ENCODE data around the gene C1QTNF8. TPM values are rescaled to one million over a fixed set of nuclear protein-coding genes. Genes with fewer than 3 reads are reported as not detected.

Gene C1QTNF8
- total RNA-seq, 1 experiment from 2014 or later: not detected

DNA sequence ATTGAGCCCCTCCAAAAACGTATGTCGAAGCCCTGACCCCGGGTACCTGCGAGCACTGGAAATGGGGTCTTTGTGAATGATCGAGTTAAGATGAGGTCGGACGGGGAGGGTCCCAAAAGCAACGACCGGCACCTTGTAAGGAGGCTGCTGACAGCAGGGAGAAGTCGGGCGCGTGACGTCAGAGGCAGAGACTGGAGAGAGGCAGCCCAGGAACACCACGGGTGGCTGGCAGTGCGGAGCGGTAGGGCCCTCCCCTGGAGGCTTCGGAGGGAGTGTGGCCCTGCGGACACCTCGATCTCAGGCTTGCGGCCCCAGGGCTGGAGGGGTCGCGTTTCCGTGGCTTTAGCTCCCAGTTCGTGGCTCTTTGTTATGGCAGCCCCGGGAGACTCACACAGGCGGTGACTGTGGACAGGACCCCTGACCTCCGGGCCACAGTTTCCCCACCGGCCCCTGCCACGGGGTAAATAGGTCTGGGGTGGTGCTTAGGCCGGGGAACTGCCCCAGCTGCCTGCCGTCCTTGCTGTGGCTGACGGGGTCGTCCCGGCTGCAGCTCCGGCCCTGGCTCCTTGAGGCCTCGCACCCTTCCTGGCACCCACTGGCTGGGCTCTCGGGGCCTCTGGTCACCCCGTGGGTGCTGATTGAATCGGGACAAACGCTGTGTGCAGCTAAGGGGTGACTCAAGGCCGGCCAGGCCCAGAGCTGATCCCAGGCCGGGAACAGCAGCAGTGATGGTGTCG is 34.1 kb downstream of the C1QTNF8 start:
- Histone ChIP-seq H3K9me3 (ENCODE audit: low read length) (0 out of 2 replicates have a peak, but pooled peaks cover 3% of the 10 kb centered on the region), H3K4me2 (ENCODE audit: low read depth, low read length, poor library complexity, severe bottlenecking) (no peak overlapping the region), H3K79me2 (ENCODE audit: low read length) (no peaks in the 10 kb centered on the region), H3K4me3 (ENCODE audit: low read length) (no peak overlapping the region), H3K27me3 (ENCODE audit: low read length) (no peaks in the 10 kb centered on the region), H3K9me2 (replicated peaks; ENCODE audit: insufficient read depth, low read length) (no peaks in the 10 kb centered on the region), H3K36me3 (ENCODE audit: insufficient read depth, low read length) (no peaks in the 10 kb centered on the region), H3K27ac (ENCODE audit: low read length) (no peak overlapping the region), H4K20me1 (ENCODE audit: insufficient read depth, low read depth, low read length) (no peaks in the 10 kb centered on the region), H3K9ac (ENCODE audit: low read length) (no peak overlapping the region), H3K4me1 (ENCODE audit: low read length) (no peaks in the 10 kb centered on the region), H2AFZ (ENCODE audit: low read length) (no peak overlapping the region)
- DNase-seq: no peak

DNA sequence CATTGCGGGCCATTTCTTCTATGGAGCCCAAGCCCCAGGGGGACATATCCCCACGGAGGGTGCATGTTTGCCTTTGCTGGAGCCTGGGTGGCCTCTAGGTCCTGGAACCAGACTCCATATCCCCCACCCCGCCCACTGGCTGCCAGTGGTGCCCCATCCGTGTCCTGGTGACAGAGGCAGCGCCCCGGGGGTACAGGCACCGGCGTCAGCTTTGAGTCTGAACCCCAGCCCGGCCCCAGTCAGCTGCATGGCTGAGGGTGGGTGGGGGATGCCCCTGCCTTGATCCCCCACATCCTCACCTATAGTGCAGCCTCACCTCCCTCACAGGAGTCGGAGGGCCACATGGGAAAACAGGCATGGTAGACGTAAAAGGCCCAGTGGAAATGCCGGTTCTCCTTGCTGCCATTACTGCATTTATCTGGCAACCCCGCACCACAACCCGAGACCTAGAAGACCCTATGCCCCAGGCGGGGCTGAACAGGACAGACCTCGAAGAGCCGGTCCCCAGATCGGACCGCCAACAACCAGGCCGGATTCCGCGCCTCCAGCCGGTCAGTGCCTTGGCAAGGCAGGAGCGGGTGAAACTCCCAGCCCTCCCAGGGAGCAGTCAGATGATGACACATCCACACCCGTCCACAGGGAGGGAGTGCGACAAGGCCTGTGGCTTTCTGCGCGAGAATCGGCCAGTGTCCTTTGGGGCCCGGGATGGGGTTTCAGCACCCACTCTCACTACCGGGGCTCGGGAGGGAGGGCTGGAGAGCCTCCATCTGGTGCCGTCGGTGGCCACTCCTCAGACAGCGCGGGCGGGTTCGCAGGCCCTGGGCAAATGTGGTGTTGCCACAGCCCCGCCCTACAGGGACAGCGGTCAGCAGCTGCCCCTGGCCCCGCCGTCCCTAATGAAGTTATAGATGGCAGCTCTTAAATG is 35.4 kb downstream of the C1QTNF8 start:
- H3K27me3 ChIP-seq (ENCODE audit: low read length): no peaks in the 10 kb centered on the region

DNA sequence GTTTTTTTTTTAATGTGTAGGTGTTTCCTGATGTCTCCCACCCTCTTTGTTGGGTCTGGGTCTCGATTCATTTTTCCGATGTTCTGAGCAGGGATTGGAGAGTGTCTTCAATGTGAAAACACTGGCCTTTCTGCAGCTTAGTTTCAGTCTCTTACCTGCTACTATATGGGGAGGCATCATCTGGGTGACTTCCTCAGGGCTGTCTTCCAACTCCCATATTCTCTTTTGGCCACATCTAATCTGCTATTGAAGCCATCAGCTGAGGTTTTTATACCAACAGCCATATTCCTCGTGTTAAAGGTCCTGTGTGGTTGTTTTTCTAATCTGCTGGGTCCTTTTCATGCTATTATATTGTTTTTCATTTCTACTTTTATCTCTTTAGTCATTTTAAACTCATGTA is 36.7 kb downstream of the C1QTNF8 start:
- peaks cover 5% of the 10 kb centered on the region; the same call in 1 of the 2 replicates for H4K20me1 ChIP-seq (ENCODE audit: insufficient read depth, low read depth, low read length)
- H3K9me3 ChIP-seq (ENCODE audit: low read length): 0 out of 2 replicates have a peak, but pooled peaks cover 3% of the 10 kb centered on the region
- H3K36me3 ChIP-seq (ENCODE audit: insufficient read depth, low read length): no peaks in the 10 kb centered on the region
- no peak overlapping the region for H3K27ac ChIP-seq (ENCODE audit: low read length)
- H3K27me3 ChIP-seq (ENCODE audit: low read length): no peaks in the 10 kb centered on the region
- no peaks in the 10 kb centered on the region for H3K4me1 ChIP-seq (ENCODE audit: low read length)
- no peak overlapping the region for H3K4me3 ChIP-seq (ENCODE audit: low read length)
- no peaks in the 10 kb centered on the region for H3K9me2 ChIP-seq (replicated peaks; ENCODE audit: insufficient read depth, low read length)
- H3K4me2 ChIP-seq (ENCODE audit: low read depth, low read length, poor library complexity, severe bottlenecking): no peak overlapping the region
- H3K9ac ChIP-seq (ENCODE audit: low read length): no peak overlapping the region
- no peak for DNase-seq
- no peak overlapping the region for H2AFZ ChIP-seq (ENCODE audit: low read length)
- H3K79me2 ChIP-seq (ENCODE audit: low read length): no peaks in the 10 kb centered on the region

More for the DNA sequence above, 35.4 kb downstream of the C1QTNF8 start:
- Histone ChIP-seq H3K4me2 (ENCODE audit: low read depth, low read length, poor library complexity, severe bottlenecking) (no peak overlapping the region), H4K20me1 (ENCODE audit: insufficient read depth, low read depth, low read length) (no peaks in the 10 kb centered on the region), H3K9me2 (replicated peaks; ENCODE audit: insufficient read depth, low read length) (no peaks in the 10 kb centered on the region), H3K36me3 (ENCODE audit: insufficient read depth, low read length) (no peaks in the 10 kb centered on the region), H3K79me2 (ENCODE audit: low read length) (no peaks in the 10 kb centered on the region), H3K4me3 (ENCODE audit: low read length) (no peak overlapping the region), H3K9me3 (ENCODE audit: low read length) (0 out of 2 replicates have a peak, but pooled peaks cover 3% of the 10 kb centered on the region), H3K4me1 (ENCODE audit: low read length) (no peaks in the 10 kb centered on the region), H2AFZ (ENCODE audit: low read length) (no peak overlapping the region), H3K27ac (ENCODE audit: low read length) (no peak overlapping the region), H3K9ac (ENCODE audit: low read length) (no peak overlapping the region)
- DNase-seq: no peak

DNA sequence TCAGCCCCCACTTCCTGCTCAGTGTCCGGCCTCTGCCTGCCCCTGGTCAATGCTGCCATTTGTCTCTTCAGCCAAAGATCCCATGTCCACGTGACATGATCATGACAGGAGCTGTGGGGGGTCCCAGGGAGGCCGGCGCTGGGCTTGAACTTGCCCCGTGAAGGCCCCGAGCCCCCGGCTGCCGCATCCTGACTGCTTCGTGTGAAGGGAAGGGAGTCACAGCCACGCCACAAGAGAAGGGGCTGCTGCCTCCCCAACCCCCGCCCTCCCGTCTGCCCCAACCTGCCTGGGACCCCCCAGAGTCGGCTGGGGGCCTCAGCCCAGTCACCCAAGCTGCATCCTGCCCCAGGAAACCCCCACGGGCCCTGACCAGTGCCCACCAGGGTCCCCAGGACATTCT is 37.8 kb downstream of the C1QTNF8 start:
- no peaks in the 10 kb centered on the region for H3K9me2 ChIP-seq (replicated peaks; ENCODE audit: insufficient read depth, low read length)
- H3K27me3 ChIP-seq (ENCODE audit: low read length): no peaks in the 10 kb centered on the region
- H3K79me2 ChIP-seq (ENCODE audit: low read length): no peaks in the 10 kb centered on the region
- no peak overlapping the region for H3K4me3 ChIP-seq (ENCODE audit: low read length)
- no peak overlapping the region for H3K27ac ChIP-seq (ENCODE audit: low read length)
- H3K4me1 ChIP-seq (ENCODE audit: low read length): no peaks in the 10 kb centered on the region
- no peak overlapping the region for H3K4me2 ChIP-seq (ENCODE audit: low read depth, low read length, poor library complexity, severe bottlenecking)
- H3K9ac ChIP-seq (ENCODE audit: low read length): no peak overlapping the region
- 0 out of 2 replicates have a peak, but pooled peaks cover 3% of the 10 kb centered on the region for H3K9me3 ChIP-seq (ENCODE audit: low read length)
- H4K20me1 ChIP-seq (ENCODE audit: insufficient read depth, low read depth, low read length): peaks cover 5% of the 10 kb centered on the region; the same call in 1 of the 2 replicates
- no peaks in the 10 kb centered on the region for H3K36me3 ChIP-seq (ENCODE audit: insufficient read depth, low read length)
- no peak overlapping the region for H2AFZ ChIP-seq (ENCODE audit: low read length)
- no peak for DNase-seq

DNA sequence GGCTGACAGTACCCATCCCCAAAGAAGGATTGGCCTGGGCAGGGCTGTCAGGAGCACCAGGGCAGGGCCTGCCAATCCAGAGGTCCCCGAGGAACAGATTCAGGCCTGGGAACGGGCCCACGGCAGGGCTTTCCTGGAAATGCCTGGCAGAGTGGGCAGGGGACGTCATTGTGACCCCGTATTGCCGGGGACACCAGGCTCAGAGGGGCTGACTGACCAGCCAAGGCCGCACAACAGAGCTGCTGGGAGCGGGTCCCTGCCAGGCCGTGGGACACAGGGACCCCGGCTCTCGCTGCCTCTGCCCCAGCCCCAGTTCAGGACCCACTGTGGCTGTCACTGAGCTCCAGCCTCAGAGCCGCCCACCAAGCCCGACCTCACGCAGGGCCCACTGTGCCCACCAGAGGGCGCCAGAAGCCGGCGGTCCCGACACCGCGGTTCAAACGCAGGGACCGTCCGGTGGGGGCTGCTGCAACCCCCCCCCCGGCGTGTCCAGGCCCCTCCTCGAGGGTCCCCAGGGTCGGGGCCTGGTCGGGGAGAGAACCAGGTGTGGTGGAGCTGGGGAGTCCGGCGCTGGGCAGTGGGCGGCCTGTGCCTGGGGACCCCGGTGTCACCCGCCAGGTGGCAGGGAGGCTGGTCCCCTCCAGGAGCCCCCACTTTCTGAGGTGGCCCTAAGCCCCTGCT is 38.7 kb downstream of the C1QTNF8 start:
- DNase-seq: peak; percentile 80
- Histone ChIP-seq H3K9me2 (replicated peaks; ENCODE audit: insufficient read depth, low read length) (no peaks in the 10 kb centered on the region), H3K9me3 (ENCODE audit: low read length) (0 out of 2 replicates have a peak, but pooled peaks cover 3% of the 10 kb centered on the region), H2AFZ (ENCODE audit: low read length) (no peak overlapping the region), H3K36me3 (ENCODE audit: insufficient read depth, low read length) (no peaks in the 10 kb centered on the region), H4K20me1 (ENCODE audit: insufficient read depth, low read depth, low read length) (peaks cover 5% of the 10 kb centered on the region; the same call in 1 of the 2 replicates), H3K4me1 (ENCODE audit: low read length) (no peaks in the 10 kb centered on the region), H3K9ac (ENCODE audit: low read length) (no peak overlapping the region), H3K27me3 (ENCODE audit: low read length) (no peaks in the 10 kb centered on the region), H3K4me3 (ENCODE audit: low read length) (no peak overlapping the region), H3K4me2 (ENCODE audit: low read depth, low read length, poor library complexity, severe bottlenecking) (no peak overlapping the region), H3K27ac (ENCODE audit: low read length) (no peak overlapping the region), H3K79me2 (ENCODE audit: low read length) (no peaks in the 10 kb centered on the region)

DNA sequence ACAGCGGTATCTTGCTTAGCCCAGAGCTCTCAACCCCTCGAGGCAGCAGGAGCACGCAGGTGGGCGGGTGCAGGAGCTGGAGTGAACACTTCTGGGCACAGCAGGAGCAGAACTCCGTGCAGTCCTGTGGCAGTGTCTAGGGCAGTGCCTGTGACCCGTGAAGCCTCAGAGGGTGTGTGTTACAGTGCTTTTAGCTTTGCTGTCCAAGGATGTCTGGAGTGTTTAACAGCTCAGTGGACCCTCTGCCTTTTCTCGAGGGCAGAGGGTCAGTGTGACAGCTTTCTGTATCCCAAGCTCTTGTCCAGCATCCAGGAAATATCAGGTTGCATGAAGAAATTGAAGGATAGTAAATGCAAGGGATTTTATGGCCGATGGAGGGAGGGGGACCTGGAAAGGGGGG is 39.8 kb downstream of the C1QTNF8 start:
- no peak for DNase-seq
- no peaks in the 10 kb centered on the region for H3K9me2 ChIP-seq (replicated peaks; ENCODE audit: insufficient read depth, low read length)
- H3K4me1 ChIP-seq (ENCODE audit: low read length): no peaks in the 10 kb centered on the region
- no peak overlapping the region for H3K9ac ChIP-seq (ENCODE audit: low read length)
- peaks cover 5% of the 10 kb centered on the region; the same call in 1 of the 2 replicates for H4K20me1 ChIP-seq (ENCODE audit: insufficient read depth, low read depth, low read length)
- H3K9me3 ChIP-seq (ENCODE audit: low read length): 0 out of 2 replicates have a peak, but pooled peaks cover 3% of the 10 kb centered on the region
- no peak overlapping the region for H2AFZ ChIP-seq (ENCODE audit: low read length)
- H3K4me2 ChIP-seq (ENCODE audit: low read depth, low read length, poor library complexity, severe bottlenecking): no peak overlapping the region
- H3K4me3 ChIP-seq (ENCODE audit: low read length): no peak overlapping the region
- no peaks in the 10 kb centered on the region for H3K36me3 ChIP-seq (ENCODE audit: insufficient read depth, low read length)
- no peaks in the 10 kb centered on the region for H3K79me2 ChIP-seq (ENCODE audit: low read length)
- H3K27ac ChIP-seq (ENCODE audit: low read length): no peak overlapping the region
- no peaks in the 10 kb centered on the region for H3K27me3 ChIP-seq (ENCODE audit: low read length)

DNA sequence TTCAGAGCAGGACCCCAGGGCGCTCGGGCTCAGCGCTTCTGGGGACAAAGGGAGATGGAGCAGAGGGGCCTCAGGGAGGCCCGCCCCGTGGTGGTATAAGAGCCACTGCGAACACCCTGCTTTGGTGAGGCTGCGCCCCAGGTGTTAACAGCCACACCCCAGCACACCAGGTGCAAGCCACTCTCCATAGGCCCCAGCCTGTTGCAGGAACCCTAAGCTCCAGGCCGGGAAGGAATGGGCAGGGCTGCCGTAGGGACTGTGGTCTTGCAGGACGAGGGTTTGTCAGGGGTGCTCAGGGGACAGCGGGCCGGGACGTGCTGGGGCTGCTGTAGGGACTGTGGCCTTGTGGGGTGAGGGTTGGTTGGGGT is 40.5 kb downstream of the C1QTNF8 start:
- peaks cover 5% of the 10 kb centered on the region; the same call in 1 of the 2 replicates for H4K20me1 ChIP-seq (ENCODE audit: insufficient read depth, low read depth, low read length)
- no peak for DNase-seq
- H2AFZ ChIP-seq (ENCODE audit: low read length): no peak overlapping the region
- H3K79me2 ChIP-seq (ENCODE audit: low read length): no peaks in the 10 kb centered on the region
- H3K4me1 ChIP-seq (ENCODE audit: low read length): no peaks in the 10 kb centered on the region
- H3K9me3 ChIP-seq (ENCODE audit: low read length): 0 out of 2 replicates have a peak, but pooled peaks cover 3% of the 10 kb centered on the region
- no peaks in the 10 kb centered on the region for H3K9me2 ChIP-seq (replicated peaks; ENCODE audit: insufficient read depth, low read length)
- H3K4me2 ChIP-seq (ENCODE audit: low read depth, low read length, poor library complexity, severe bottlenecking): no peak overlapping the region
- H3K27ac ChIP-seq (ENCODE audit: low read length): no peak overlapping the region
- no peaks in the 10 kb centered on the region for H3K27me3 ChIP-seq (ENCODE audit: low read length)
- H3K9ac ChIP-seq (ENCODE audit: low read length): no peak overlapping the region
- H3K4me3 ChIP-seq (ENCODE audit: low read length): no peak overlapping the region
- H3K36me3 ChIP-seq (ENCODE audit: insufficient read depth, low read length): no peaks in the 10 kb centered on the region

Data from Karpas-422 (cell line).